Sigmoid colon (tissue), 7 donors: ENCODE data around the gene ACAN. TPM values are rescaled to one million over a fixed set of nuclear protein-coding genes. Genes with fewer than 3 reads are reported as not detected.

ENCODE experiments used
- DNase-seq: peaks from one replicate; pipeline ENCODE4 v3.0.0-alpha.2; 2019
- H3K27ac ChIP-seq, 4 donors: fragments of 200-600 bp; sonication (generic); one replicate each; pipeline ENCODE4 v1.5.1; 2016 to 2019; ENCODE audit warnings: mild to moderate bottlenecking in 1 of 4
- H3K27me3 ChIP-seq, 3 donors: fragments of 200-600 bp; sonication (generic); one replicate each; pipeline ENCODE4 v1.5.1; 2019; ENCODE audit warnings: mild to moderate bottlenecking in 1 of 3
- H3K36me3 ChIP-seq, 4 donors: fragments of 200-600 bp; sonication (generic); one replicate each; pipeline ENCODE4 v1.5.1; 2016 to 2019
- H3K4me1 ChIP-seq, 4 donors: fragments of 200-600 bp; sonication (generic); one replicate each; pipeline ENCODE4 v1.5.1; 2017 to 2019
- H3K4me3 ChIP-seq, 4 donors: fragments of 200-600 bp; sonication (generic); one replicate each; pipeline ENCODE4 v1.5.1; 2017 to 2019; ENCODE audit warnings: mild to moderate bottlenecking in 2 of 4, moderate library complexity in 1 of 4
- H3K9me3 ChIP-seq, 4 donors: fragments of 200-600 bp in 3 of 4; sonication (generic) in 3 of 4; one replicate each; pipeline versions ENCODE4 v1.5.1 to v1.6.1; 2013 to 2019
- EP300 ChIP-seq, 4 donors: sonication (generic); formaldehyde crosslinking; IDR thresholded peaks; one replicate each; pipeline ENCODE4 v1.6.1; 2017; ENCODE audit warnings: antibody characterized with exemption in 4 of 4
- POLR2A ChIP-seq, 2 donors: fragments of 450-650 bp; IDR thresholded peaks; one replicate each; pipeline ENCODE4 v1.6.1; 2016; ENCODE audit warnings: antibody characterized with exemption in 2 of 2, mild to moderate bottlenecking in 2 of 2, moderate library complexity in 2 of 2
- POLR2AphosphoS5 ChIP-seq, 4 donors: sonication (generic); formaldehyde crosslinking; IDR thresholded peaks; one replicate each; pipeline ENCODE4 v1.6.1; 2017; ENCODE audit warnings: antibody characterized with exemption in 4 of 4
- WGBS, 2 donors: extraction: QIAGEN DNeasy Blood & Tissue Kit; methylation state at CpG; one replicate each; pipeline ENCODE4 v1.1.7; 2013; 5-methylcytosine and 5-hydroxymethylcytosine counted together
- intact Hi-C: fragments of 100-400 bp; cut with DNase I; formaldehyde crosslinking; loops from one replicate; pipeline ENCODE4 v1.15.1; 2023
- polyA plus RNA-seq, 3 donors: library from polyadenylated mRNA; stranded (reverse); fragments of 200-250 nt; gene quantifications; one replicate each; pipeline ENCODE4 v1.2.3, GENCODE V29; 2013
- total RNA-seq, 4 donors: library from RNA; depleted of rRNA; stranded (reverse); fragments of >200 nt; gene quantifications; one replicate each; pipeline ENCODE4 v1.1.0, GENCODE V29; 2016
- TF ChIP-seq, protein P1 (sequence below), 4 experiments: fragments of 450-650 bp in 3 of 4; fragments of 200-600 bp in 1 of 4; IDR thresholded peaks; one replicate each; pipeline ENCODE4 v1.5.1; 2016 to 2019; ENCODE audit warnings: antibody characterized with exemption in 4 of 4, mild to moderate bottlenecking in 3 of 4, moderate library complexity in 2 of 4
- donor health status: healthy with polysubstance abuse.
- donor health status: Bipolar disorder and iron deficiency.
- donor health status: healthy.

The ACAN gene
- total and polyA plus RNA-seq, 7 donors = 0.17 to 0.36 TPM; not detected in 5

- DNase-seq = no peak
- peak overlapping the region in 3 of 4 donors; percentile 36 to 49 (median 40) for H3K4me3 ChIP-seq
- peak overlapping the region in 1 of 4 donors; percentile 46 for H3K27ac ChIP-seq
- H3K27me3 ChIP-seq = peaks cover 11 to 46% (median 39%) of the 10 kb centered on the region in 3 donors
- no peak for TF ChIP-seq EP300 (IDR thresholded peaks at IDR 0.05)
- TF ChIP-seq, protein P1, sequence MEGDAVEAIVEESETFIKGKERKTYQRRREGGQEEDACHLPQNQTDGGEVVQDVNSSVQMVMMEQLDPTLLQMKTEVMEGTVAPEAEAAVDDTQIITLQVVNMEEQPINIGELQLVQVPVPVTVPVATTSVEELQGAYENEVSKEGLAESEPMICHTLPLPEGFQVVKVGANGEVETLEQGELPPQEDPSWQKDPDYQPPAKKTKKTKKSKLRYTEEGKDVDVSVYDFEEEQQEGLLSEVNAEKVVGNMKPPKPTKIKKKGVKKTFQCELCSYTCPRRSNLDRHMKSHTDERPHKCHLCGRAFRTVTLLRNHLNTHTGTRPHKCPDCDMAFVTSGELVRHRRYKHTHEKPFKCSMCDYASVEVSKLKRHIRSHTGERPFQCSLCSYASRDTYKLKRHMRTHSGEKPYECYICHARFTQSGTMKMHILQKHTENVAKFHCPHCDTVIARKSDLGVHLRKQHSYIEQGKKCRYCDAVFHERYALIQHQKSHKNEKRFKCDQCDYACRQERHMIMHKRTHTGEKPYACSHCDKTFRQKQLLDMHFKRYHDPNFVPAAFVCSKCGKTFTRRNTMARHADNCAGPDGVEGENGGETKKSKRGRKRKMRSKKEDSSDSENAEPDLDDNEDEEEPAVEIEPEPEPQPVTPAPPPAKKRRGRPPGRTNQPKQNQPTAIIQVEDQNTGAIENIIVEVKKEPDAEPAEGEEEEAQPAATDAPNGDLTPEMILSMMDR (IDR thresholded peaks at IDR 0.05) = peak in 2 of 4 experiments; percentile 30 to 35
- no peak for TF ChIP-seq POLR2A (IDR thresholded peaks at IDR 0.05)
- TF ChIP-seq POLR2AphosphoS5 (IDR thresholded peaks at IDR 0.05) = no peak
- H3K36me3 ChIP-seq = no peaks in the 10 kb centered on the region
- H3K4me1 ChIP-seq = peaks cover 0 to 36% (median 32%) of the 10 kb centered on the region in 4 donors
- no peaks in the 10 kb centered on the region for H3K9me3 ChIP-seq
- intact Hi-C loops = no loop called here
- WGBS, 2 donors = 2 to 3% methylated on average over 23 of the region's 23 CpGs
These were observed 91.1 kb downstream of the ACAN start for GRCh38 chr15:88894348-88894818.

GRCh38 chr15:88894819-88895767 is 91.9 kb downstream of the ACAN start, which contains the start of gene HAPLN3:
TSS of gene HAPLN3 (minus strand) at chr15:88895544. CDS start at chr15:88887298, 8,246 bp downstream.
- DNase-seq = no peak
- Histone ChIP-seq H3K27me3 (peaks cover 11 to 46% (median 39%) of the 10 kb centered on the region in 3 donors), H3K9me3 (no peaks in the 10 kb centered on the region), H3K4me3 (peak within 1 kb of the TSS; percentile 24 to 49 (median 38)), H3K4me1 (peaks cover 0 to 36% (median 32%) of the 10 kb centered on the region in 4 donors), H3K36me3 (no peaks in the 10 kb centered on the region), H3K27ac (peak within 1 kb of the TSS in 1 of 4 donors; percentile 77)
- TF ChIP-seq POLR2AphosphoS5 (IDR thresholded peaks at IDR 0.05) (peak in 1 of 4 donors; percentile 6), POLR2A (IDR thresholded peaks at IDR 0.05) (no peak)
- intact Hi-C loops = loop anchor here (5.0 kb wide), 4 partner anchors 238 to 418 kb away; partner anchors contain the start of genes AEN and FANCI
- 1 to 3% methylated on average over 70 of the region's 70 CpGs for WGBS, 2 donors

- peaks cover 0 to 3% (median 0%) of the 10 kb centered on the region in 4 donors for H3K36me3 ChIP-seq
- H3K9me3 ChIP-seq = no peaks in the 10 kb centered on the region
- no peak overlapping the region for H3K4me3 ChIP-seq
- H3K27me3 ChIP-seq = peaks cover 11 to 43% (median 39%) of the 10 kb centered on the region in 3 donors
- no peak for TF ChIP-seq POLR2A (IDR thresholded peaks at IDR 0.05)
- TF ChIP-seq, protein P1 (IDR thresholded peaks at IDR 0.05) = no peak
- 80 to 89% methylated on average over 8 of the region's 8 CpGs for WGBS, 2 donors
- DNase-seq = no peak
- H3K4me1 ChIP-seq = peaks cover 0 to 36% (median 32%) of the 10 kb centered on the region in 4 donors
- H3K27ac ChIP-seq = peak overlapping the region; percentile 35 to 77 (median 56)
- intact Hi-C loops = loop anchor here (5.0 kb wide), 4 partner anchors 239 to 419 kb away; partner anchors contain the start of genes AEN and FANCI
These were observed 93.2 kb downstream of the ACAN start for GRCh38 chr15:88896333-88897033.

- Histone ChIP-seq H3K4me1 (peaks cover 0 to 36% (median 32%) of the 10 kb centered on the region in 4 donors), H3K27me3 (peaks cover 11 to 37% (median 34%) of the 10 kb centered on the region in 3 donors), H3K4me3 (no peak overlapping the region), H3K36me3 (peaks cover 0 to 8% (median 0%) of the 10 kb centered on the region in 4 donors), H3K9me3 (no peaks in the 10 kb centered on the region), H3K27ac (peak overlapping the region; percentile 35 to 77 (median 56))
- intact Hi-C loops = loop anchor here (5.0 kb wide), 4 partner anchors 240 to 420 kb away; partner anchors contain the start of genes AEN and FANCI
- 35 to 41% methylated on average over 8 of the region's 8 CpGs for WGBS, 2 donors
- TF ChIP-seq, protein P1 (IDR thresholded peaks at IDR 0.05) = no peak
- TF ChIP-seq POLR2AphosphoS5 (IDR thresholded peaks at IDR 0.05) = no peak
- no peak for TF ChIP-seq EP300 (IDR thresholded peaks at IDR 0.05)
- no peak for TF ChIP-seq POLR2A (IDR thresholded peaks at IDR 0.05)
- no peak for DNase-seq
These were observed 93.9 kb downstream of the ACAN start for GRCh38 chr15:88897142-88897455.
